Left lobe of liver (tissue), 2 donors: ENCODE results near the gene INPP5A. TPM values are rescaled to one million over a fixed set of nuclear protein-coding genes. Genes with fewer than 3 reads are reported as not detected.
"Not testable (repeated sequence)": the region's sequence is repeated elsewhere in the genome, so short reads cannot be mapped to it uniquely, and the experiment has no call there.

Experiments
- ATAC-seq: fragments of 200-7000 bp; cut with Tn5 transposase; one replicate; pipeline ENCODE4 v1.9.1; 2020; ENCODE audit warnings: mild to moderate bottlenecking, moderate library complexity
- DNase-seq: peaks from one replicate; pipeline ENCODE4 v3.0.0-alpha.2; 2020; ENCODE audit warnings: low spot score
- total RNA-seq: library from RNA; stranded (reverse); gene quantifications from one replicate; pipeline ENCODE4 v1.2.1, GENCODE V29; 2021
- donor health status: DM: no; HTN: no; CAD: no; lungs with moderate emphysema.
- donor health status: DM: no; HTN: yes; CAD: no.

The INPP5A gene
- total RNA-seq, 1 donor from 2014 or later: 18.3 TPM

DNA sequence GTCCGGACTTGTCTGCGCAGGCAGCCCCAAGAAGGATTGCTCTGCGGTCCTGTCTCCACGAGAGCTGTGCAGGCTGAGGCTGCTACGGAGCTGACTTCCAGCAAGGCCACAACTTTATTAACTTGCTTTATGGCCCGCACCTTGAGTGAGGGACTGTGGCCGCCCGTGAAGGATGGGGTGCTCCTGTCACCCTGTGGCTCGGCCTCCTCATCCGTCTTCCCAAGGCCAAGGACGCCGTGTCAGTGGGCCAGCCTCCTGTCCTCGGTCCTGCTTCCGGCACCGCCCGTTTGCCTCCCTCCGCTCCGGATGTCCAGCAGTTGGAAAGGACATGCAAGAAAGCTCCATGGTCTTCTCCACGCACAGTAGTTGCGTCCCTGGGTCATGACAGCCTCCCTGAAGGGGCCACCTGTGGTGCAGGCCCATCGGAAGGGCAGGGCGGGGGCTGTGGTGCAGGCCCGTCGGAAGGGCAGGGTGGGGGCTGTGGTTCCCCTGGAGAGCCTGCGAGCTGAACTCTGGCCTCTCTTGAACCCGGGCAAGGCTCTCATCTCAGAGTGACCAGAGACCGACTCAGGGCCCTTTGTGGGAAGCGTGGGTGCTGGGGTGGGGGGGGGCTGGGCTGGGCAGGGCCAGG is 161.3 kb downstream of the INPP5A start:
- no peak for DNase-seq
- no peak for ATAC-seq

GRCh38 chr10:132699411-132700155 is 162.0 kb downstream of the INPP5A start:
- ATAC-seq (no peak), DNase-seq (no peak)

- no peak for DNase-seq
- ATAC-seq: no peak
Observed at GRCh38 chr10:132700156-132701098, 162.8 kb downstream of the INPP5A start.

- no peak for DNase-seq
- no peak for ATAC-seq
Observed at GRCh38 chr10:132701099-132701845, 163.7 kb downstream of the INPP5A start.

DNA sequence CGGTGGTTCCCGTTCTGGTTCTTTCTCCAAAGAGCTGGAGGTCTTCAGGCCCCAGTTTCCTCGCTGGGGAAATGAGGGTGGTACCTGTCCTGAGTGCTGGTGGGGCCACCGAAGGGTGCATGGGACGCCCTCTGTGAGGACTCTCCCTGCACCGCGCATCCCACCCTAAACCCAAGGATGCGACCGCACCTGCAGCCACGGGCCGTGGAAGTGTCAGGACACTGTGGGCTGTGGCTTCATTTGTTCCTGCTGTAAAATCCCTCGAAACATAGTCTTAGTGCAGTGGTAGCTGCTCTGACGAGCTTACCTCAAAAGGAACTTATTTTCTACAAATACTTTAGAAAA is 164.2 kb downstream of the INPP5A start:
- no peak for DNase-seq
- no peak for ATAC-seq

DNA sequence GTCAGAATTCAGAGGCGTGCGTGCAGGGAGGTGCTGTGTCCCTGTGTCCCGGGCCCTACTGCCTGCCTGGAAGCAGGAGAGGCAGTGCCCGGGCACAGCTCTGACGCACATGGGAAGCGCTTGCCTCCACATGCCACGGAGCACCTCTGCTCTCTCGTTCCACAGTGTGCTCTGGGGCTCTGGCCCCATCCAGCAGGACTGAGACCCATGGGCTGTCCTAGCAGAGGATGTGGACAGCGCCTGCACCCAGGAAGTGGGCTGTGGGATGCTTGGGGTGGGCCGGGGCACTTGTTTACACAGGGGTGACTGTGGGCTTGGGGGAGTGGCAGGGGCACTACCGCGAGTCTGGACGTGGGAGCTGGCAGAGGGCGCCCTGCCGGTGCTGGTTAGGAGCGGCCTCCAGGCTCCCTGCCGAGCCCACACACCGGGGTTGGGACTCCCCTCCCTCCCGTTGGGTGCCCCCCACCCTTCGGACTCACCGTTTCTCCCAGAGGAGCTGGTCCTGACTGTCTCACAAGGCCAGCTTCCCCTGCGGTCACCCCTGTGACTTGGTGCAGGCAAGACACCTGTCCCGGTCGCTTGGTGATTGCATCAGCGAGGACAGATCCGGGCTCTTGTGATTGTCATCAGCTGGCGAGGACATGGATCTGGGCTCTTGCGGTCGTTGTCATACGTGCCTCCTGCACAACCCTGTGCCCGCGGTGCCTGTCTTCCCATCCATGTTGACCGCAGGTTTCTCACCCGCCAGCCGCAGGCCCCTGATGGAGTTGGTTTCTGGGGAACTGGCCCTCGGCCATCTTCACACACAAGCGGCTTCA is 165.2 kb downstream of the INPP5A start:
- ATAC-seq (no peak), DNase-seq (no peak)

DNA sequence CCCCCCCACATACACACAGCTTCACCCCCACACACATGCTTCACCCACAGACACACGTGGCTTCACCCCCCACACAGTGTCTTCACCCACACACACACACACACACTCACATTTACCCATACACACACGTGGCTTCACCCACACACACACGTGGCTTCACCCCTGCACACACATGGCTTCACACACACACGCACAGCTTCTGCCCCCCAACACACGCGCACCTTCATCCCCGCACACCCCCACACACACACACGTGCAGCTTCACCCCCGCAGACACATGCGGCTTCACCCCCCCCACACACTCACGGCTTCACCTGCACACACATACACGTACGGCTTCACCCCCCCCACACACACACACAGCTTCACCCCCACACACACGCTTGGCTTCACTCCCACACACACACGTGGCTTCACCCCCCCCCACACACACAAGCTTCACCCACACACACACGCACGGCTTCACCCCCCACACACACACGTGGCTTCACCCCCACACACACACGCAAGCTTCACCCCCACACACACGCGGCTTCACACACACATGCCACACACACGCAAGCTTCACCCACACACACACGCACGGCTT is 165.9 kb downstream of the INPP5A start:
- DNase-seq: no peak
- ATAC-seq: no peak

GRCh38 chr10:132704008-132704814 is 166.6 kb downstream of the INPP5A start:
- no peak for DNase-seq
- no peak for ATAC-seq

GRCh38 chr10:132704815-132705064 is 167.2 kb downstream of the INPP5A start:
- DNase-seq: not testable (repeated sequence)

DNA sequence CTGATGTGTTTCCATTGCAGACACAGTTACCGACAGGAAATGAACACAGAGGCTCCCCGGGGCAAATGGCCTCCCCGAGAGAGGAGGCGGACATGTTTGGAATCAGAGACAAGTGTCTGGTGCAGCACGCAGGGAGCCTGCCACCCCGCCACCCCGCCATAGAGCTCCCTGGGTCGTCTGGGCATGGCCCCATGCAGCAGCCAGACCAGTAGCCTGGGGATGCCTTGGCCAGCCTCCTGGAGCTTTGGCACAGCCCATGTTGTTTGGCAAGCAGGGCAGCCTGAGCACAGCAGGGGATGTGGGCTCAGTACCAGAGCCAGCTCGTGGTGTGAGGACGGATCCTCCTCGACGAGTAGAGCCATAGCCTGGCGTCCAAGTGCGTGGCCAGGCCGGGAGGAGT is 167.6 kb downstream of the INPP5A start:
- ATAC-seq (peak; percentile 69), DNase-seq (no peak)

More at GRCh38 chr10:132704815-132705064, 167.2 kb downstream of the INPP5A start:
- ATAC-seq: not testable (repeated sequence)

- ATAC-seq (no peak), DNase-seq (no peak)
Observed at GRCh38 chr10:132705943-132706342, 168.4 kb downstream of the INPP5A start.

DNA sequence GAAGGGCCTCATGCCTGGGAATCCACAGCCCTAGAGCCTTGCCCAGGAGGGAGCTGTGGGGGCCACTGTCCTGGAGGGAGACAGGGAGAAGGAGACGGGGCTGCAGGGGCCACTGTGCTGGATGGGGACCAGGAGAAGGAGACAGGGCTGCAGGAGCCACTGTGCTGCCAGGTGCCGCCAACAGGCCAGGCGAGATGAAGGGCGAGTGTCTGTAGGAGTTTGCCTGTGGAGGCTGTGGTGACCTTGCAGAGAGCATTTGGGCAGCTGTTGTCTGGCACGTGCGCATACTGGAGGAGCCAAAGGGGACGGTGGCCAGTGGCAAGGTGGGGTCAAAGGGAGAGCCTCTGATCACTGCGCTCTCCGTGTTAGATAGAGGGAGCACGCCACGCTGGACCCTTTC is 169.1 kb downstream of the INPP5A start:
- ATAC-seq (peak; percentile 24), DNase-seq (no peak)

- ATAC-seq (peak; percentile 80), DNase-seq (no peak)
Observed at GRCh38 chr10:132707121-132707775, 169.7 kb downstream of the INPP5A start.

GRCh38 chr10:132707776-132708171 is 170.2 kb downstream of the INPP5A start:
- DNase-seq (no peak), ATAC-seq (no peak)

- DNase-seq: no peak
Observed at GRCh38 chr10:132708441-132708840, 170.9 kb downstream of the INPP5A start.

DNA sequence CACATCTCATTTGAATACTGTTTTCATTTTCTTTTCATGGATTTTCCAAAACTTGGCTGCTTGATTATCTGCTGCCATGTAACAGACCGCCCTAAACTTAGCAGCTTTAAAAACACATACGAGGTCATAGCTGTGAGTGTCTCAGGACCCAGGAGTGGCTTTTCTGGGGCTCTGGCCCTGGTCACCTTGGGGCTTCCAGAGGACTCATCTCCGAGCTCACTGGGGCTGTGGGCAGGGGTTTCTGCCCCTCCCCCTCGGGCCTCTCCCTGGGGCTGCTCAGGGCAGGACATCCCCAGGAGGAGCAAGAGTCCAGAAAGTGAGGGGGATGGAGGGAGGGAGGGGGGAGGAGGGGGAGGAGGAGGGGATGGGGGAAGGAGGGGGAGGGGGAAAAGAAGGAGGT is 171.3 kb downstream of the INPP5A start:
- ATAC-seq (no peak), DNase-seq (no peak)

More at GRCh38 chr10:132708441-132708840, 170.9 kb downstream of the INPP5A start:
- ATAC-seq: no peak

- ATAC-seq (no peak), DNase-seq (no peak)
Observed at GRCh38 chr10:132709471-132709951, 171.9 kb downstream of the INPP5A start.

GRCh38 chr10:132710036-132710686 is 172.6 kb downstream of the INPP5A start:
- no peak for DNase-seq
- no peak for ATAC-seq
